BJ (cell line): ENCODE results near the gene XRCC5. TPM values are rescaled to one million over a fixed set of nuclear protein-coding genes. Genes with fewer than 3 reads are reported as not detected.
"Not testable (repeated sequence)": the region's sequence is repeated elsewhere in the genome, so short reads cannot be mapped to it uniquely, and the experiment has no call there.

Experiments
- CTCF ChIA-PET: fragments of 350-600 bp; formaldehyde crosslinking; extraction: SDS; loops from one replicate; lab custom pipeline; 2021; ENCODE audit warnings: antibody characterized with exemption, inconsistent platforms; lab: Yijun Ruan, JAX
- POLR2A ChIA-PET: fragments of 300-600 bp; sonication (Branson Sonifier 250); formaldehyde crosslinking; extraction: SDS; loops from one replicate; lab custom pipeline; 2021; ENCODE audit warnings: antibody characterized with exemption; lab: Charles Lee
- DNase-seq: peaks from one replicate; pipeline ENCODE4 v3.0.0-alpha.2; 2011; ENCODE audit warnings: low read depth
- H3K27me3 ChIP-seq: 2 replicates; pipeline ENCODE4 v1.6.0; 2011; ENCODE audit warnings: low read length; ENCODE audit not compliant: control insufficient read depth, insufficient read depth
- H3K36me3 ChIP-seq: 2 replicates; pipeline ENCODE4 v1.5.1; 2011; ENCODE audit warnings: low read length; ENCODE audit not compliant: control insufficient read depth, insufficient read depth
- H3K4me3 ChIP-seq: 2 replicates; pipeline ENCODE4 v1.5.1; 2011; ENCODE audit warnings: low read depth, mild to moderate bottlenecking, control low read depth, low read length
- polyA plus RNA-seq: library from polyadenylated mRNA; depleted of rRNA; stranded (reverse); fragments of >200 nt; gene quantifications from 2 replicates; pipeline ENCODE4 v1.2.3, GENCODE V29; 2011
- TF ChIP-seq, protein P1 (sequence below): IDR thresholded peaks from 2 replicates; pipeline ENCODE4 v1.5.1; 2011; ENCODE audit warnings: low read depth, mild to moderate bottlenecking, control low read depth, inconsistent platforms, low read length, moderate library complexity; ENCODE audit not compliant: insufficient read depth

Gene XRCC5
- polyA plus RNA-seq, 1 experiment: 252 TPM

DNA sequence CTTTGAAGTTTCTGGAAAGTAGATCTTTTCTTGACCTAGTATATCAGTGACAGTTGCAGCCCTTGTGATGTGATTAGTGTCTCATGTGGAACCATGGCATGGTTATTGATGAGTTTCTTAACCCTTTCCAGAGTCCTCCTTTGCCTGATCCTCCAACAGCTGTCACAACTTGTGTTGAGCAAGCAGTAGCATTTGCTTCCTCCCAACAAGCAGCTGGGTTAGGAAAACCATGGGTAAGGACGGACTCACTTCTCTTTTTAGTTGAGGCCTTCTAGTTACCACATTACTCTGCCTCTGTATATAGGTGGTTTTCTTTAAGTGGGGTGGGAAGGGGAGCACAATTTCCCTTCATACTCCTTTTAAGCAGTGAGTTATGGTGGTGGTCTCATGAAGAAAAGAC, 96.3 kb downstream of the XRCC5 start:
- ChIA-PET POLR2A (no interaction called here), CTCF (interaction anchor here (1.7 kb wide), 1 partner anchor 10 kb away, joined by 4 read pairs; no protein-coding TSS in a partner anchor)
- TF ChIP-seq, protein P1, sequence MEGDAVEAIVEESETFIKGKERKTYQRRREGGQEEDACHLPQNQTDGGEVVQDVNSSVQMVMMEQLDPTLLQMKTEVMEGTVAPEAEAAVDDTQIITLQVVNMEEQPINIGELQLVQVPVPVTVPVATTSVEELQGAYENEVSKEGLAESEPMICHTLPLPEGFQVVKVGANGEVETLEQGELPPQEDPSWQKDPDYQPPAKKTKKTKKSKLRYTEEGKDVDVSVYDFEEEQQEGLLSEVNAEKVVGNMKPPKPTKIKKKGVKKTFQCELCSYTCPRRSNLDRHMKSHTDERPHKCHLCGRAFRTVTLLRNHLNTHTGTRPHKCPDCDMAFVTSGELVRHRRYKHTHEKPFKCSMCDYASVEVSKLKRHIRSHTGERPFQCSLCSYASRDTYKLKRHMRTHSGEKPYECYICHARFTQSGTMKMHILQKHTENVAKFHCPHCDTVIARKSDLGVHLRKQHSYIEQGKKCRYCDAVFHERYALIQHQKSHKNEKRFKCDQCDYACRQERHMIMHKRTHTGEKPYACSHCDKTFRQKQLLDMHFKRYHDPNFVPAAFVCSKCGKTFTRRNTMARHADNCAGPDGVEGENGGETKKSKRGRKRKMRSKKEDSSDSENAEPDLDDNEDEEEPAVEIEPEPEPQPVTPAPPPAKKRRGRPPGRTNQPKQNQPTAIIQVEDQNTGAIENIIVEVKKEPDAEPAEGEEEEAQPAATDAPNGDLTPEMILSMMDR: no peak
- no peak overlapping the region for H3K4me3 ChIP-seq
- peaks cover 15% of the 10 kb centered on the region for H3K36me3 ChIP-seq
- H3K27me3 ChIP-seq: no peaks in the 10 kb centered on the region
- DNase-seq: no peak

DNA sequence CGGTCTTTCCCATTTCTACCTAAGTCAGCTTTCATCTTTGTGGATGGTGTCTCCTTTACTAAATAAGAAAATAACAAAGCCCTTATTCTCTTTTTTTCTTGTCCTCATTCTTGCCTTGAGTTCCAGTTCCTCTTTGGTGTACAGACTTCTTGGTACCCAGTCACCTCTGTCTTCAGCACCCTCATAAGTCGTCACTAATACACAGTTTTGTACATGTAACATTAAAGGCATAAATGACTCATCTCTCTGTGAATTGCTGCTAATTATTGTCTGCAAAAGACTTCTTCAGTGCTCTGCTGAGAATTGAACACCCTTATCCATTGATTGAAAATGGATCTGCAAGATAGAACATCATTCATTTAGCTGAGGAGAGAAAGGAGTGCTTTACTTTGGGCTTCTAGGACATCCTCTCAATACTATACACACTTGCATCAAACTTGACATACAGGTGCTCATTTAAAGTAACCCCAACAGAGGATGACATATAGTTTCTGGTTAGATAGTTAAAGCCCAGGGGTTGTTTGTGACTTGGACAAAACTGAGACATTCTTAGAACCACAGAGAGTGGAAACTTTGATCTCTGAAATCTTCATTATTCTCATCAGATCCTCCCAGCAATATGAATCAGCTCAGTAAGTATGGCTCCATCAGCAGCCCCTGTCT, 97.0 kb downstream of the XRCC5 start:
- TF ChIP-seq, protein P1: no peak
- ChIA-PET POLR2A (no interaction called here), CTCF (interaction anchor here (1.7 kb wide), 1 partner anchor 9 kb away, joined by 4 read pairs; no protein-coding TSS in a partner anchor)
- DNase-seq: no peak
- H3K36me3 ChIP-seq: peaks cover 15% of the 10 kb centered on the region
- no peaks in the 10 kb centered on the region for H3K27me3 ChIP-seq
- H3K4me3 ChIP-seq: no peak overlapping the region

DNA sequence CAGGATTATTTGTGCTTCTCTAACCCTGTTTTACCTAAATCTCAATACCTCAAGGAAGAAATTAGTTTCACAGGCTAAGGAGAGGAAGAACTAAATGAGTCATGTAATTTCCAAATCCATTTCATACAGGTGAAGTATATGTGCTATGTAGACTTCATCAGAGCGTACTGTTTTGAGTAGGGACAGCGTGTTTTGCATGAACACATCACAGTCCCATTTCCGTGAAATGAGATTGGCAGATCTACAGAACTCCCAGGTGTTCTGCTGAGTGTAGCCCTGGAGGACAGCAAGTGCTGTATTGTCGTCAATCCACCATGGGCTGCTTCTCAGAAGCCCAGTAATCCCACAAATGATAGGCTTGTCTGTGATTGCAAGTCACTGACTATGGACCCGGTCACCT, 97.7 kb downstream of the XRCC5 start:
- H3K4me3 ChIP-seq: no peak overlapping the region
- TF ChIP-seq, protein P1: no peak
- POLR2A ChIA-PET: no interaction called here
- CTCF ChIA-PET: no interaction called here
- no peaks in the 10 kb centered on the region for H3K27me3 ChIP-seq
- peaks cover 11% of the 10 kb centered on the region for H3K36me3 ChIP-seq
- DNase-seq: no peak

DNA sequence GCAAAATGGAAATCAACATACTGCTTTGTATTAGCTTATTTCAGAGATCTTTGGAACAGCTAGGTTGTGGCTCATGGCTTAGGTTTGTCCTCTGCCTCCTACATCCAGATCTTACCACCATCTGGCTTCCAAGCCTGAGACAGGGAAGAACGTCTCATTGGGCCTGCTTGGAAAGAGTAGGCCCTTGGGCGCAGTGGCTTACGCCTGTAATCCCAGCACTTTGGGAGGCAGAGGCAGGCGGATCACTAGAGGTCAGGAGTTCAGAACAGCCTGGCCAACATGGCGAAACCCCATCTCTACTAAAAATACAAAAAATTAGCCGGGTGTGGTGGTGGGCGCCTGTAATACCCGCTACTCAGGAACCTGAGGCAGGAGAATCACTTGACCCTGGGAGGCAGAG, 99.5 kb downstream of the XRCC5 start:
- H3K4me3 ChIP-seq, POLR2A ChIA-PET, DNase-seq, H3K27me3 ChIP-seq: not testable (repeated sequence)
- CTCF ChIA-PET: interaction anchor here (1.4 kb wide), 1 partner anchor 9 kb away, joined by 3 read pairs; no protein-coding TSS in a partner anchor
- H3K36me3 ChIP-seq: peaks cover 11% of the 10 kb centered on the region

DNA sequence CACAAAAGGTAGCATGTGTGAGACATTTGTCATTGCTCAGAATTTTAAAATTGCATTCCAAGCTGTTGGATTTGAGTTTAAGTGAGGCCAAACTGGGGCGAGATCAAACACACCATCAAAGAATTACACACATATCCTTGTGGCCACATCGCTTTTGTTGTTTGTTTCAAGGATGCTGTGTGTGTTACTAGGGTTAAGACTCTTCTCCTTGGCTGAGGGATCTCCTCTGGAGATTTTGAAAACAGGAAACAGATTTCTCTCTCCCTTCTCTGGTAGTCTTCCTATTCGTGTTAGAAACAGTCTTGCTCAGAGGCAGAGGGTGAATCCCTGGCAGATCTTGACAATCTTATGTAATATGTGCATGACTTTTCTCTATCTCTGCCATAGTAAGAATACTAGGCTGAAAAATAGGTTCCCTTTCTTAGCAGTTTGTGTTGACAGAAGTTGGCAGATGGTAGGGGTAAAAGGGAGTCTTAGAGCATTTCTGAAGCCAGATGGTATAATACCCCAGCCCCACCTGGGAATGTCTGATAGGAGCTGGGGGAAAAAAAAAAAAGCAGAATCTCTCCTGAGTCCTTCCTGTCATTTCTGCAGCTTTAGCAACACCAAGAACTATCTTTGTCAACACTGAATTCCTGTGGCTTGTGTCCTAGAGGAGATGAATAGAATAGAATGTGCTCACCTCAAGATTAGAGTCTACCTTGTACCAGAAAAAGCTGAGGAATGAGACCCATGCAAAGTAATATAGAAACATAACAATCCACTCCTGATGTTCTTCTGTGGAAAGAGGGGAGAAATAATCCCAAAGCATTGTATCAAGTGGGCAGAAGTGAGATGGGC, 101.8 kb downstream of the XRCC5 start:
- ChIA-PET POLR2A (no interaction called here), CTCF (interaction anchor here (1.6 kb wide), 1 partner anchor 11 kb away, joined by 6 read pairs; no protein-coding TSS in a partner anchor)
- no peak for DNase-seq
- TF ChIP-seq, protein P1: no peak
- no peaks in the 10 kb centered on the region for H3K27me3 ChIP-seq
- no peak overlapping the region for H3K4me3 ChIP-seq
- peaks cover 5% of the 10 kb centered on the region for H3K36me3 ChIP-seq
